CD8-positive, alpha-beta memory T cell (primary cell): ENCODE measurements around the gene SFXN3. TPM values are rescaled to one million over a fixed set of nuclear protein-coding genes. Genes with fewer than 3 reads are reported as not detected.
A peak's percentile ranks its signal among the peaks of the same experiment; 100 is the strongest.

ENCODE experiments used
- CTCF ChIA-PET: fragments of 350-600 bp; sonication (Branson Sonifier 250); formaldehyde crosslinking; loops from one replicate; lab custom pipeline; 2021; ENCODE audit warnings: antibody characterized with exemption; lab: Charles Lee
- POLR2A ChIA-PET: fragments of 350-600 bp; sonication (Branson Sonifier 250); formaldehyde crosslinking; loops from one replicate; lab custom pipeline; 2021; ENCODE audit warnings: antibody characterized with exemption; lab: Charles Lee
- DNase-seq, 5 donors: peaks; one replicate each; pipeline versions ENCODE4 v3.0.0 to v3.0.0-alpha.2; 2020 to 2022; ENCODE audit warnings: mixed read lengths in 1 of 5
- H3K27ac ChIP-seq: one replicate; pipeline ENCODE4 v1.7.0; 2013; ENCODE audit warnings: low read depth, mild to moderate bottlenecking, low read length, moderate library complexity
- H3K27me3 ChIP-seq: 2 replicates; pipeline ENCODE4 v1.7.0; 2013; ENCODE audit warnings: low read length, mild to moderate bottlenecking; ENCODE audit not compliant: insufficient read depth, poor library complexity, severe bottlenecking
- H3K36me3 ChIP-seq: 2 replicates; pipeline ENCODE4 v1.7.0; 2013; ENCODE audit warnings: mild to moderate bottlenecking, low read length, moderate library complexity; ENCODE audit not compliant: insufficient read depth
- H3K4me1 ChIP-seq: 2 replicates; pipeline ENCODE4 v1.7.0; 2013; ENCODE audit warnings: mild to moderate bottlenecking, low read length, moderate library complexity; ENCODE audit not compliant: insufficient read depth
- H3K4me3 ChIP-seq: 2 replicates; pipeline ENCODE4 v1.7.0; 2013; ENCODE audit warnings: mild to moderate bottlenecking, low read length
- H3K9me3 ChIP-seq: 2 replicates; pipeline ENCODE4 v1.7.0; 2013; ENCODE audit warnings: mild to moderate bottlenecking, low read length
- H3K27ac Mint-ChIP-seq, 8 donors: one replicate each; pipeline ENCODE4 v1.8.0; 2020 to 2021; ENCODE audit warnings: mixed read lengths in 8 of 8, mild to moderate bottlenecking in 6 of 8, inconsistent platforms in 3 of 8, moderate library complexity in 3 of 8
- H3K27me3 Mint-ChIP-seq, 2 donors: one replicate each; pipeline ENCODE4 v1.8.0; 2020 to 2021; ENCODE audit warnings: mixed read lengths in 2 of 2, mild to moderate bottlenecking in 1 of 2, moderate library complexity in 1 of 2
- H3K36me3 Mint-ChIP-seq, 3 donors: one replicate each; pipeline ENCODE4 v1.8.0; 2020 to 2021; ENCODE audit warnings: mixed read lengths in 3 of 3, inconsistent platforms in 1 of 3, mild to moderate bottlenecking in 1 of 3
- H3K4me1 Mint-ChIP-seq, 3 donors: one replicate each; pipeline ENCODE4 v1.8.0; 2020 to 2021; ENCODE audit warnings: mixed read lengths in 3 of 3, inconsistent platforms in 1 of 3, mild to moderate bottlenecking in 1 of 3
- H3K4me3 Mint-ChIP-seq, 7 donors: one replicate each; pipeline ENCODE4 v1.8.0; 2020 to 2021; ENCODE audit warnings: mixed read lengths in 7 of 7, mild to moderate bottlenecking in 6 of 7, moderate library complexity in 4 of 7, inconsistent platforms in 2 of 7
- H3K9me3 Mint-ChIP-seq, 5 donors: one replicate each; pipeline ENCODE4 v1.8.0; 2020 to 2022; ENCODE audit warnings: mixed read lengths in 5 of 5, mild to moderate bottlenecking in 3 of 5, moderate library complexity in 2 of 5, inconsistent platforms in 1 of 5
- polyA plus RNA-seq: library from polyadenylated mRNA; unstranded; fragments of 300-500 nt; fragmentation: Illumina TruSeq; gene quantifications from one replicate; pipeline ENCODE4 v1.2.3, GENCODE V29; 2021
- total RNA-seq, 2 experiments: library from RNA; stranded (reverse); gene quantifications; one replicate each; pipeline ENCODE4 v1.2.3, GENCODE V29; 2021

Gene SFXN3
- total and polyA plus RNA-seq, 3 experiments from 2014 or later: 17.6 to 26.5 (median 25.2) TPM

GRCh38 chr10:101055411-101055810 lies 24.4 kb downstream of the SFXN3 start:
- Histone ChIP-seq H3K4me3 (no peak overlapping the region), H3K36me3 (no peaks in the 10 kb centered on the region), H3K27me3 (peaks cover 7% of the 10 kb centered on the region), H3K9me3 (no peaks in the 10 kb centered on the region), H3K27ac (no peak overlapping the region), H3K4me1 (peaks cover 6% of the 10 kb centered on the region)
- peaks cover 9 to 14% (median 12%) of the 10 kb centered on the region in 3 donors for H3K4me1 Mint-ChIP-seq
- H3K4me3 Mint-ChIP-seq: peak overlapping the region in 1 of 7 donors; percentile 2
- POLR2A ChIA-PET: no interaction called here
- no peak for DNase-seq
- peaks cover 0 to 1% (median under 1%) of the 10 kb centered on the region in 3 donors for H3K36me3 Mint-ChIP-seq
- H3K27me3 Mint-ChIP-seq: peaks cover 9 to 15% of the 10 kb centered on the region in 2 donors
- CTCF ChIA-PET: interaction anchor here (0.9 to 19.6 kb wide), 4 partner anchors 8 to 36 kb away, joined by 3 to 258 read pairs (median 6); no protein-coding TSS in a partner anchor
- no peak overlapping the region for H3K27ac Mint-ChIP-seq
- no peaks in the 10 kb centered on the region for H3K9me3 Mint-ChIP-seq

DNA sequence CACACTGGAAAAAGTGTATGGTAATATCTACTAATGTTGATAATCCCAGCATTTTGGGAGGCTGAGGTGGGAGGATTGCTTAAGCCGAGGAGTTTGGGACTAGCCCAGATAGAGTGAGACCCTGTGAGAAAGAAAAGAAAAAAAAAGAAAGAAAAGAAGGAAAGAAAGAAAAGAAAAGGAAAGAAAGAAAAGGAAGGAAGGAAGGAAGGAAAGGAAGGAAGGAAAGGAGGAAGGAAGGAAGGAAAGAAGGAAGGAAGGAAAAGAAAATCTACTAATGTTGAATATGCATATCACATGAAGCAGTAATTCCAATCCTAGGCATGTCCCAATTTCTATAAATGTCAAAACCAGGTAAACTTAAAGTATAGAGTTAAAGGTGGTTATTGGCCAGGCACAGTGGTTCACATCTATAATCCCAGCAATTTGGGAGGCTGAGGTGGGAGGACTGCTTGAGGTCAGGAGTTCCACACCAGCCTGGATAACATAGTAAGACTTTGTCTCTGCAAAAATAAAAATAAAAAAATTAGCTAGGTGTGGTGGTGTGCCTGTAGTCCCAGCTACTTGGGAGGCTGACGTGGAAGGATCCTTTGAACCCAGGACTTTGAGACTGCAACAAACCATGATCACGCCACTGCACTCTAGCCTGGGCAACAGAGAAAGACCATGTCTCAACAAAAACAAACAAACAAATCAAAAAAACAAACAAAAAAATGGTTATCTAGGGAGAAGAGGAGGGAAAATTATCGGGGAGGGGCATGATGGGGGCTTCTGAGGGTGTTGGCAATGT lies 25.5 kb downstream of the SFXN3 start:
- peaks cover 0 to 4% (median 1%) of the 10 kb centered on the region in 3 donors for H3K36me3 Mint-ChIP-seq
- Histone ChIP-seq H3K4me3 (no peak overlapping the region), H3K36me3 (no peaks in the 10 kb centered on the region), H3K27me3 (no peaks in the 10 kb centered on the region), H3K4me1 (peaks cover 2% of the 10 kb centered on the region), H3K9me3 (no peaks in the 10 kb centered on the region), H3K27ac (no peak overlapping the region)
- no peak for DNase-seq
- peaks cover 8 to 12% (median 8%) of the 10 kb centered on the region in 3 donors for H3K4me1 Mint-ChIP-seq
- peak overlapping the region in 1 of 8 donors; percentile 23 for H3K27ac Mint-ChIP-seq
- H3K27me3 Mint-ChIP-seq: peaks cover 0 to 8% of the 10 kb centered on the region in 2 donors
- no peaks in the 10 kb centered on the region for H3K9me3 Mint-ChIP-seq
- ChIA-PET CTCF (interaction anchor here (1.3 to 19.6 kb wide), 5 partner anchors 9 to 85 kb away, joined by 4 to 258 read pairs (median 8); no protein-coding TSS in a partner anchor), POLR2A (no interaction called here)
- H3K4me3 Mint-ChIP-seq: peak overlapping the region in 1 of 7 donors; percentile 42

- Histone ChIP-seq H3K9me3 (no peaks in the 10 kb centered on the region), H3K27ac (peak overlapping the region; percentile 77), H3K4me3 (peak overlapping the region; percentile 95), H3K4me1 (peaks cover 23% of the 10 kb centered on the region), H3K27me3 (peaks cover 26% of the 10 kb centered on the region), H3K36me3 (no peaks in the 10 kb centered on the region)
- H3K27me3 Mint-ChIP-seq: peaks cover 18 to 24% of the 10 kb centered on the region in 2 donors
- peaks cover 0 to 4% (median 1%) of the 10 kb centered on the region in 3 donors for H3K36me3 Mint-ChIP-seq
- no peaks in the 10 kb centered on the region for H3K9me3 Mint-ChIP-seq
- peaks cover 20 to 34% (median 22%) of the 10 kb centered on the region in 3 donors for H3K4me1 Mint-ChIP-seq
- DNase-seq: peak; percentile 83 to 96 (median 92)
- H3K27ac Mint-ChIP-seq: peak overlapping the region; percentile 89 to 98 (median 94)
- H3K4me3 Mint-ChIP-seq: peak overlapping the region; percentile 89 to 99 (median 96)
- ChIA-PET CTCF (interaction anchor here (0.6 to 19.6 kb wide), 11 partner anchors 9 to 599 kb away, joined by 3 to 258 read pairs (median 7); partner anchors contain the start of genes PDZD7 and SFXN3), POLR2A (interaction anchor here (0.8 to 1.6 kb wide), 3 partner anchors 17 to 30 kb away, joined by 3 to 5 read pairs (median 4); partner anchors contain the start of genes PDZD7 and SFXN3)
These were observed 29.3 kb downstream of the SFXN3 start for GRCh38 chr10:101060036-101060950.

DNA sequence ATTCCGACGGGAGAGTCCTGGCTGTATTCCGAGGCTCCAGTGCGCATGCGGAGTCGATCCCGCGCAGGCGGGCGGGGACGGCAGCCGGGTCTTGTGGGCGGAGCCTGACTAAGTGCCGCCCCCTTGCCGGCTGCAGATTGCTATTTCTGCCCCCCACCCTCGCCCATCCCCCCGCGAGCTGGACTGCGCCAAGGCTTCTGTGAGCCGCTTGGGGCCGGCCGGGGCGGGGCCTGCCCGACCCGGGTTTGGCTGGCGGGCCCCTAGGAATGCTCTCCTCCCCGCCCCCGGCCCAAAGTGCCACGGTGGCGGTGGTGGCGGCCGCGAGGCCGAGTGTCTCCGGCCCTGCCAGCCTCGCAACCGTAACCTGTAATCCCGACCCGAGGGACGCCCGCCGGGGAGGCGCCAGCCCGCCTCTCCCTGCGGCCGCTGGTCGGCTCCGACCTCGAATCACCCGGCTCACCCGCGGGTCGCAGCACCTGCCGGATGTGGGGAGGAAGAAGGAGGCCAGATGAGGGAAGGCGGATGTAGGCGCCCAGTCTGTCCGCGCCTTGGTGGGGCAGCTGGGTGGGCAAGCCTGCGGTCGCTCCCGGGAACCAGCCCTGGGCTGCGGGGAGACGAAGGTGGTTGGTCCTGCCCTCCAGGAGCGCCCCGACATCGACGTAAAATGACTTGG lies 30.1 kb downstream of the SFXN3 start:
- peaks cover 26 to 32% of the 10 kb centered on the region in 2 donors for H3K27me3 Mint-ChIP-seq
- Histone ChIP-seq H3K36me3 (no peaks in the 10 kb centered on the region), H3K4me3 (peak overlapping the region; percentile 95), H3K27me3 (peaks cover 34% of the 10 kb centered on the region), H3K9me3 (no peaks in the 10 kb centered on the region), H3K4me1 (peaks cover 25% of the 10 kb centered on the region), H3K27ac (peak overlapping the region; percentile 77)
- DNase-seq: peak in 4 of 5 donors; percentile 85 to 92 (median 91)
- no peaks in the 10 kb centered on the region for H3K9me3 Mint-ChIP-seq
- ChIA-PET CTCF (interaction anchor here (0.6 to 19.6 kb wide), 12 partner anchors 8 to 91 kb away, joined by 3 to 258 read pairs (median 6); partner anchors contain the start of genes PDZD7 and SFXN3), POLR2A (interaction anchor here (0.6 to 1.6 kb wide), 3 partner anchors 18 to 70 kb away, joined by 4 to 7 read pairs (median 6); partner anchors contain the start of genes PDZD7, SFXN3 and TLX1)
- H3K4me1 Mint-ChIP-seq: peaks cover 20 to 40% (median 22%) of the 10 kb centered on the region in 3 donors
- H3K36me3 Mint-ChIP-seq: peaks cover 0 to 4% (median 1%) of the 10 kb centered on the region in 3 donors
- peak overlapping the region; percentile 89 to 99 (median 96) for H3K4me3 Mint-ChIP-seq
- peak overlapping the region; percentile 89 to 98 (median 94) for H3K27ac Mint-ChIP-seq

- Mint-ChIP-seq H3K9me3 (no peaks in the 10 kb centered on the region), H3K4me3 (peak within 1 kb of the TSS; percentile 89 to 99 (median 96)), H3K4me1 (peaks cover 20 to 46% (median 28%) of the 10 kb centered on the region in 3 donors), H3K27ac (peak within 1 kb of the TSS; percentile 89 to 98 (median 94)), H3K36me3 (peaks cover 0 to 4% (median 1%) of the 10 kb centered on the region in 3 donors), H3K27me3 (peaks cover 32 to 34% of the 10 kb centered on the region in 2 donors)
- Histone ChIP-seq H3K27me3 (peaks cover 39% of the 10 kb centered on the region), H3K36me3 (no peaks in the 10 kb centered on the region), H3K9me3 (no peaks in the 10 kb centered on the region), H3K4me3 (peak within 1 kb of the TSS; percentile 95), H3K4me1 (peaks cover 31% of the 10 kb centered on the region), H3K27ac (peak within 1 kb of the TSS; percentile 77)
- ChIA-PET POLR2A (interaction anchor here (0.6 to 1.6 kb wide), 3 partner anchors 19 to 69 kb away, joined by 4 to 7 read pairs (median 6); partner anchors contain the start of genes PDZD7, SFXN3 and TLX1), CTCF (interaction anchor here (0.9 to 19.6 kb wide), 5 partner anchors 10 to 90 kb away, joined by 3 to 258 read pairs (median 4); partner anchors contain the start of genes PDZD7 and SFXN3)
- DNase-seq: peak in 1 of 5 donors; percentile 49
These were observed 30.7 kb downstream of the SFXN3 start, which contains the start of gene KAZALD1 for GRCh38 chr10:101061624-101062231. TSS of gene KAZALD1 (plus strand) at chr10:101061989. CDS start at chr10:101062593, 604 bp downstream.

- peaks cover 0 to 4% (median 0%) of the 10 kb centered on the region in 3 donors for H3K36me3 Mint-ChIP-seq
- peaks cover 36% of the 10 kb centered on the region for H3K4me1 ChIP-seq
These were observed 31.4 kb downstream of the SFXN3 start for GRCh38 chr10:101062232-101063049.

More at GRCh38 chr10:101062232-101063049, 31.4 kb downstream of the SFXN3 start:
- DNase-seq: peak; percentile 31 to 59 (median 33)
- Mint-ChIP-seq H3K27ac (peak overlapping the region in 2 of 8 donors; percentile 45 to 46), H3K27me3 (peaks cover 34 to 35% of the 10 kb centered on the region in 2 donors), H3K4me3 (peak overlapping the region; percentile 61 to 85 (median 71)), H3K9me3 (no peaks in the 10 kb centered on the region), H3K4me1 (peaks cover 20 to 52% (median 29%) of the 10 kb centered on the region in 3 donors)
- H3K4me3 ChIP-seq: peak overlapping the region; percentile 40
- no peaks in the 10 kb centered on the region for H3K9me3 ChIP-seq
- peak overlapping the region; percentile 77 for H3K27ac ChIP-seq
- H3K27me3 ChIP-seq: peaks cover 43% of the 10 kb centered on the region
- CTCF ChIA-PET: interaction anchor here (0.9 to 19.6 kb wide), 8 partner anchors 11 to 80 kb away, joined by 3 to 258 read pairs (median 5); partner anchors contain the start of genes PDZD7 and SFXN3
- POLR2A ChIA-PET: interaction anchor here (1.0 to 1.5 kb wide), 2 partner anchors 19 to 32 kb away, joined by 3 to 7 read pairs; partner anchors contain the start of genes PDZD7 and SFXN3
- no peaks in the 10 kb centered on the region for H3K36me3 ChIP-seq
